HG02623 (cell line): ENCODE measurements around the gene TBC1D25.
"Not testable (repeated sequence)": the region's sequence is repeated elsewhere in the genome, so short reads cannot be mapped to it uniquely, and the experiment has no call there.

ENCODE experiments used
- ATAC-seq: cut with Tn5 transposase; IDR thresholded peaks from one replicate; pipeline ENCODE4 v1.9.1; 2021; ENCODE audit warnings: moderate library complexity; ENCODE audit not compliant: unreplicated experiment

The TBC1D25 gene

DNA sequence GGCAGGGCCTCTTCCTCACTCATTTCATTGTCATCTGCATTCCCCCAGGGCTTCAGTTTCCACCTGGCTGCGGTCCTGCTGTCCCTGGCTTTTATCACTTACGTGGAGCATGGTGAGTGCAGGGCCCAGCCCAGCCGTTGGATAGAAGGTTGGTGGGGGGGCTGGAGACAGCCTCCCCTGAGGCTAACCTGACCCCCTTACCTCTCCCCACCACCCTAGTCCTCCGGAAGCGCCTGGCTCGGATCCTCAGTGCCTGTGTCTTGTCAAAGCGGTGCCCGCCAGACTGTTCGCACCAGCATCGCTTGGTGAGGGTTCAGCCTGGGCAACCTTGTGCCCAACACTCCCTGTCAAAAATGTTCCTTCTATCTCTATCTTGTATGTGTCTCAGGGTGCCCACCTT, 23.7 kb upstream of the TBC1D25 start:
- no peak for ATAC-seq

DNA sequence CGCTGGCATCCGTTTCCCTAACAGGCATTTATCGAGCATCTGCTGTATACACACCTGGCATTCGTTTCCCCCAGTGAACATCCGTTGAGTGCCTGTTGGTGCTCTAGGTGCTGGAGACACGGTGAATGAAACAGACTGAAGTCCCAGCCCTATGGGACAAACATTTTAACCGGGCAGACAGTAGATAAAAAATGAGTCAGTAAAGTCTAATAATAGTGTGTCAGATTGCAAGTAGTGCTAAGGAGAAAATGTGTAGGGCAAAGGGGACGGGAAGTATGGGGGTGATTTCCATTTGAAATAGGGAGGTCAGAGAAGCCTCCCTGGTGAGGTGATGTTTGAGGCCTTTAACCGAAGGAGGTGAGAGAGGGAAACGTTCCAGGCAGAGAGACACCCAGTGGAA, 23.2 kb upstream of the TBC1D25 start:
- no peak for ATAC-seq

DNA sequence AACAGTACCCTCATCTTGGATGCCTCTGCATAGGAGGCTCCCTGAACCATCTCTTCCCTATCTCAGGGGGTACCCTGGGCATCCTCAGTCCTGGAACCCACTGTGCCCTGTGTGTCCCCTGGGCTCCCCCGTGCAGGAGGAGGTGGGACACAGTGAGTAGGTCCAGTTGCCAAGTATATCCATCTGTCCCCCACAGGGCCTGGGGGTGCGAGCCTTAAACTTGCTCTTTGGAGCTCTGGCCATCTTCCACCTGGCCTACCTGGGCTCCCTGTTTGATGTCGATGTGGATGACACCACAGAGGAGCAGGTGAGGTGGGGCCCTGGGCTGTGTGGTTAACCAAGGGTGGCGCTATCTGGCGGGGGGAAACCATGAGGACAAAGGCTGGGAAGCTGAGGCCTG, 22.5 kb upstream of the TBC1D25 start:
- no peak for ATAC-seq

DNA sequence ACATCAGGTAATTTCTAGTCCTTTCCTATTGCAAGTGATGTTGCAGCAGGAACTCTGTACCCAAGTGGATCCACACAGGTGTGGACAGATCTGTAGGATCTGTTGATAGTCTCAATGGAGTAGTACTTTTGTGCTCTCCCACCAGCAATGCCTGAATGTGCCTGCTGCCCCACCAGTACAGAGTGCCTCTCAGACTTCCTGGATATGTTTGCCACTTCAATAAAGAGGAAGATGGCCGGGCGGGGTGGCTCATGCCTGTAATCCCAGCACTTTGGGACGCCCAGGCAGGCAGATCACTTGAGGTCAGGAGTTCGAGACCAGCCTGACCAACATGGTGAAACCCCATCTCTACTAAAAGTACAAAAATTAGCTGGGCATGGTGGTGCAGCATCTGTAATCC, 20.0 kb upstream of the TBC1D25 start:
- not testable (repeated sequence) for ATAC-seq

DNA sequence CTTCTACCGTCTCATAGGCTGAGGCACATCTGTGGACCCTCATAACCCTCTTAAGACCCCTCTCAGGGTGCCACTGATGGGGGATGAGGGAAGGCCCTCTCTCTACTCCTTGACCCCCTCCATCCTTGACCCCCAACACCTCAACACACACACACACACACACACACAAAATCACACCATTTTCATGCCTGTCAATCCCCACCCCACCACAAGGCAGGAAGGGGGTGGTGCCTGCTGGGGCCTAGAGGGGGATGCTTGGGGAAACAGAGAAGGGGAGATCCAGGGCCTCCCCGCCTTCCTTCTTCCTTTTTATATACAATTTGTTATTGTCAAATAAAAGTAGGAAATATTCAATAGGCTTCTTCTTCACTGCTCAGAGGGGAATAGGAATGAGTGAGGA, 19.1 kb upstream of the TBC1D25 start:
- no peak for ATAC-seq

DNA sequence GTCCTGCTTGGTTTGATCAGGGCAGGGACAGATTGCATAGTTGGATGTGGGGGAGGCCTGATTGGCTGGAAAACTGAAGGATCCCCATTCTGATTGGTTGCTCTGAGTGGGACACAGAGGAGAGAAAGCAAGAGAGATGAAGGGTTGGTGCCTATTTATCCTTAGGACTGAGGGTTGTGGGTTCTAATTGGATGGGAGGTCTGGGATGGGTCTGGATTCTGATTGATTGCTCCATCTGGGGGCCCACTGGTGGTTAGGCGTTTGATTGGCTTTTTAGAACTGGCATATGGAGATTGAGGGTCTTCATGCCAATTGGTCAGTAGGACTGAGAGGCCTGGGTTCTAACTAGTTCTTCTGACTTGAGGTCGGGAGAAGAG, 18.6 kb upstream of the TBC1D25 start:
- no peak for ATAC-seq

DNA sequence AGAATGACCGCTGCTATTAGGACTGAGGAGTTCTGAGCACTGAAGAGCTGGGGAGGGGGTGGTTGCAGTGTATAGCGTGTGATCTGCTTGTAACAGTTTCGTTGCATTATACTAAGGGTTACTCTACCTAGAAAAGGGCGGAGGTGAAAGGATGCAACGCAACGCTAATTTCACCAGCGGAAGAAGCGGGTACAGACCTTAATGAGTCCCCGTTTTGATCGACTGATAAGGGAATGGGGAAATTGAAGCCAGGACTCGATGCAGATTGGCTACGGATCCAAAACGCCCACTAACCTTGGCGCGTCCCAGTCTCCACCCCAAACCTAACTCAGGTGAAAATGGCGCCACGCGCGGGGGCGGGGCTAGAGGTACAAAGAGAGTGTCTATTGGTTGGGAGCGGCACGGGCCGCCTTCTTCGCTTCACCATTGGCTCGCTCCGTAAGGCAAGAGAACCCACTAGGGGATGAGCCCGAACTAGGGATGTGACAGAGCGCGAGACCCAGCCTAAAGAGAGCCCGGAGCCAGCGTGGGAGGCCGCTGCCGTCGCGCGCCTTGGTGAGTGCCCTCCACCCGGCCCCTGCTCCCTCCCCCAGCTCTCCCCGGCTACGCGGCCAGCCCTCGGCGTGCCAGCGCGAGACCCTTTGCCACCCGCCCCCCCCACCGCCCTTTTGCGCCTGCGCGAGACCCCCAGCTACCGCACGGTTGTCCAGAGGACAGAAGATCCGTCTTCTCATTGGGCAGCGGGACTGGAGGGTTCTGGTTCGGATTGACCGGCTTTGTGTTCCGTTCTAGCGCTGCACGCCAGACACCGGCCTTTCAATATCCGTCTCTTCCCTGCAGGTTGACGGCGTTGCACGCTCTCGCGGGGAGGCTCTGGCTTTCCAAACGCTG, 17.9 kb upstream of the TBC1D25 start, which contains the start of gene EBP:
TSS of gene EBP (plus strand) at position 456 of the 891 bp plus-strand sequence. CDS start 1,964 bp downstream, outside the sequence.
- peak; percentile 97 for ATAC-seq

DNA sequence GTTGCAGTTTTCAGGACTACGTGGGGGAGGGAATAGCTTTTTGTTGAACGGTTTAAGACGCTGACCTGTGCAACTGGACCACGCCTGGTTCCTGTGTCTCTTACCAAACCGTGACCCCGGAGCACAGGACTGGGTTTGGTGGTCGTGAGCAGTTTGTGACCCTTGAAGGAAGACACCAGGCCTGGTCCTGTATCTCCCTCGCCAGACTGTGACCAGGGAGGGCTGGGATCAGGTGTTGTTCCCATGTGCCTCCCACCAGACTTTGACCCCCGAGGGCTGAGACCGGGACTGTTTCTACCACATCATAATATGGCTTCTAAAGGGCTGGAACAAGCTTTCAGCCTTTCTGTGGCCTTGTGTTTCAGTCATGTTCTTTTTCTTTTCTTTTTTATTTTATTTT, 17.2 kb upstream of the TBC1D25 start:
- no peak for ATAC-seq

DNA sequence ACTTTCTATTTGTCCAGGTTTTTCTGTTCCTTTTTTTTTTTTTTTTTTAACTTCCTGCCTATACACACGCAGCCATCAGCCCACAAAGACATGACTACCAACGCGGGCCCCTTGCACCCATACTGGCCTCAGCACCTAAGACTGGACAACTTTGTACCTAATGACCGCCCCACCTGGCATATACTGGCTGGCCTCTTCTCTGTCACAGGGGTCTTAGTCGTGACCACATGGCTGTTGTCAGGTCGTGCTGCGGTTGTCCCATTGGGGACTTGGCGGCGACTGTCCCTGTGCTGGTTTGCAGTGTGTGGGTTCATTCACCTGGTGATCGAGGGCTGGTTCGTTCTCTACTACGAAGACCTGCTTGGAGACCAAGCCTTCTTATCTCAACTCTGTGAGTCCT, 15.8 kb upstream of the TBC1D25 start:
- no peak for ATAC-seq

DNA sequence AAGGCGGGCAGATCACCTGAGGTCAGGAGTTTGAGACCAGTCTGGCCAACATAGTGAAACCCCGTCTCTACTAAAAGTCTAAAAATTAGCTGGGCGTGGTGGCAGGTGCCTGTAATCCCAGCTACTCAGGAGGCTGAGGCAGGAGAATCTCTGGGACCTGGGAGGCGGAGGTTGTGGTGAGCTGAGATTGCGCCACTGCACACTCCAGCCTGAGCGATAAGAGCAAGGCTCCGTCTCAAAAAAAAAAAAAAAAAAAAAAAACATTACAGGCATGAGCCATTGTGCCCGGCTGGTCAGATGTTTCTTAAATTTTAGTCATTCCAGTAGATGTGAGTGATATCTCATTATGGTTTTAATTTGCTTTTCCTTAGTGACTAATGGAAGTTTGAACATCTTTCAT, 13.7 kb upstream of the TBC1D25 start:
- not testable (repeated sequence) for ATAC-seq

DNA sequence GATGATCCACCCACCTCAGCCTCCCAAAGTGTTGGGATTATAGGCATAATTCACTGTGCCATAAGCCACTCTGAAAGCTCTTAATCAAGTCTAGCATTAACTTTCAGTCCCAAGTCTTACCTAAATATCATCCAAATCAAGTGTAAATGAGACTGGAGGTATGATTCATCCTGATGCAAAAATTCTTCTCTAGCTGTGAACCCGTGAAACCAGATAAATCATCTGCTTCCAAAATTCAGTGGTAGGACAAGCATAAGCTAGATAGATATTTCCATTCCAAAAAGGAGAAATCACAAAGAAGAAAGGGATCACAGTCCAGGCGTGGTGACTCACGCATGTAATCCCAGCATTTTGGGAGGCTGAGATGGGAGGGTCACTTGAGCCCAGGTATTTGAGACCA, 8.8 kb upstream of the TBC1D25 start:
- no peak for ATAC-seq

DNA sequence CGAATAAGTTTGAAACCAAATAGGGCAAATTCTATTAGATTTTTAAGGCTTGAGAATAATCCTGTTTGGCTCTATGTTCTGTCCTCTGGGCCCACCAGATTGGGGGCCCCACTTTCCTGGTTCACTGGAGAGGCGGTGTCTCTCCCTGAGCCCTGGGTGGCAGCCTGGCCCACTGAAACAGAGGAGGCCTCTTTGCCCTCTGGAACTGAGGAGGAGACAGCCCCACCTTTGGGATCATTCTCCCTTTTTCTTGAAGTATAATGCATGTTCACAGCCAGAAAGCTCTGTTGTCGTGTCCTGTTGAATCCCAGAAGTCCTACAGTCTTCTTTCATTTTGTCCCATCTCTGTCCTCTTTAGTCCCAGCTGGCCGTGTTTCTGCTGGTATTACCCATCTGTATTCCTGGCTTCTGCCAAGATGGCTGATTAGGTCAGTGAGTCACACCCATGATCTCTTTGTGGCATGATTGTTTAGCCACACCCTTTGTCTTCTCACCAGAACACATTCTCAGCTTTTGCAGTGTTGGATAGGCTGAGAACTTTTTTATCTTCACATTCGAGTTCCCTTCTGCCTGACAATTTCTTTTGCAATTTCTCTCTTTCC, 8.1 kb upstream of the TBC1D25 start:
- no peak for ATAC-seq

DNA sequence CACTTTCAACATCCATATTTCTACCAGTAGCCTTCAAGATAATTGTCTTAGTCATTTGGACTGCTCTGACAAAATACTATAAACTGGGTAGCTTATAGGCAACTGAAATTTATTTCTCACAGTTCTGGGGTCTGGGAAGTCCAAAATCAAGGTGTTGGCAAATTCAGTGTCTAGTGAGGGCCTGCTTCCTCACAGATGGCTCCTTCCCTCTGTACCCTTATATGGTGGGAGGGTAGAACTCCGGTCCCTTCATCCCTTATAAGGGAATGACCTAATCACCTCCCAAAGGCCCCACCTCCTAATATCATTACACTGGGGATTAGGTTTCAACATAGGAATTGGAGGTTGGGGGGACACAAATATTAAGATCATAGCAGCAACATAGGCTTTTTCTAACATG, 7.4 kb upstream of the TBC1D25 start:
- ATAC-seq = no peak

DNA sequence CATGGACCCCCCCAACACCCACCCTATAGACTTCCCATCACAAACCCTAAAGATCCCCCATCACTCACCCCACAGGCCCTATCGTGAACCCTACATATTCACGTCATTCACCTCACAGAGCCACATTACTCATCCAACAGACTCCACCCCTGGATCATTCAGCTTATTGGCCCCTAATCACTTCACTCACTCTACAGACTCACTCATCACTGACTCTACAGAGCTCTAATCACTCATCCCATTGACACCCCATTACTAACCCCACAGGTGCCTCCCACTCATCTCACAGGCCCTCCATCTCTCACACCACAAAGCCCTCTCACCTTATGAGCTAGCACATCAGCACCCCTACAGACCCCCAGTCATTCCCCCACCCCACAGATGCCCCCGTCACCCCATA, 6.3 kb upstream of the TBC1D25 start:
- ATAC-seq = no peak

DNA sequence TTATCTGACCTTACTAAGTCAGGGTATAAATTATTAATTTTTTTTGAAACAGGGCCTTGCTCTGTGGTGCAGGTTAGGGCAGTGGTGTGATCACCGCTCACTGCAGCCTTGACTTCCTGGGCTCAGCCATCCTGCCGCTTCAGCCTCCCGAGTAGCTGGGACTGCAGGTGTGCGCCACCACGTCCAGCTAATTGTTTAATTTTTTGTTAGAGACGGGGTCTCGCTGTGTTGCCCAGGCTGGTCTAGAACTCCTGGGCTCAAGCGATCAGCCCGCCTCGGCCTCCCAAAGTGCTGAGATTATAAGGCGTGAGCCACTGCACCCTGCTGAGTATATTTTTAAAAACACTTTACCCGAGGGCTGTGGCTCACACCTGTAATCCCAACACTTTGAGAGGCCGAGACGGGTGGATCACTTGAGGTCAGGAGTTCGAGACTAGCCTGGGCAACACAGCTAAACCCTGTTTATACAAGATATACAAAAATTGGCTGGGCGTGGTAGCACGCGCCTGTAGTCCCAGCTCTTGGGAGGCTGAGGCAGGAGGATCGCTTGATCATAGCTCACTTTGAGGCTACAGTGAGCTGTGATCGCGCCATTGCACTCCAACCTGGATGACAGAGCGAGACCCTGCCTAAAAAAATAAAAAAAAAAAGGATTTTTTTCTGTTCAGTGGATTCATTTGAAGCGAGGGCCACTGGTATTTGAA, 721 bp upstream of the TBC1D25 start:
- no peak for ATAC-seq

DNA sequence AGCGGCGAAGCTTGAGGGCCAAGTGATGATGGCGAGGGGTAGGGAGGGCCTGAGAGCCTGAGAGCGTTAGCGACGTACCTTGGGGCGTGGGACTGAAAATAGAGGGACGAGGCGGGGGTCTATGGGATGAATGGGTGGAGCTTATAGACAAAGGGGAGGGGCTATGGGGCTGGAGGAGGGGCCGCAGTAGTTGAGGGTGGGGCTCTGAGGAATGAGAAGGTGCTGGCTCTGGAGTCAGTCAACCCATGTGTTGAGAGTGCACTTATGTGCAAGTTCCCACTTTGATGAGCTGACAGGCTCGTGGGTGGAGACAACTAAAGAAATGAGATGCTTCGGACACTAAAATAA, 488 bp downstream of the TBC1D25 start:
- ATAC-seq = peak; percentile 34

DNA sequence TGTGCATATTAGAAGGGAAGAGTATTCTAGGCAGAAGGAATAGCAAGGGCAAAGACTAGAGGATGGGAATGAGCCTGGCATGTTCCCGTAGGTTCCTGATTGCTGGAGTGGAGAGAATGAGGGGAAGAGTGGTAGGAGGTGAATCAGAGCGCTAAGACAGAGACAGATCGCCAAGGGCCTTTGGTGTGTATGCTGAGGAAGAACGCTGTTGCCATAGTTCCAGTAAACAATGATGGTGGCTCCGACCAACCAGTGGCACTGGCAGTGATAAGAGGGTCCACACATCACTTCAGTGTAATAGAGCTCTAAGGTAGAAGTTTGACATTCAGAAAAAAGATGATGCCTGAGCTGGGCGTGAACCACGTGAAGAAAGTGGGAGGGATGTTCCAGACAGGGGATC, 966 bp downstream of the TBC1D25 start:
- no peak for ATAC-seq

DNA sequence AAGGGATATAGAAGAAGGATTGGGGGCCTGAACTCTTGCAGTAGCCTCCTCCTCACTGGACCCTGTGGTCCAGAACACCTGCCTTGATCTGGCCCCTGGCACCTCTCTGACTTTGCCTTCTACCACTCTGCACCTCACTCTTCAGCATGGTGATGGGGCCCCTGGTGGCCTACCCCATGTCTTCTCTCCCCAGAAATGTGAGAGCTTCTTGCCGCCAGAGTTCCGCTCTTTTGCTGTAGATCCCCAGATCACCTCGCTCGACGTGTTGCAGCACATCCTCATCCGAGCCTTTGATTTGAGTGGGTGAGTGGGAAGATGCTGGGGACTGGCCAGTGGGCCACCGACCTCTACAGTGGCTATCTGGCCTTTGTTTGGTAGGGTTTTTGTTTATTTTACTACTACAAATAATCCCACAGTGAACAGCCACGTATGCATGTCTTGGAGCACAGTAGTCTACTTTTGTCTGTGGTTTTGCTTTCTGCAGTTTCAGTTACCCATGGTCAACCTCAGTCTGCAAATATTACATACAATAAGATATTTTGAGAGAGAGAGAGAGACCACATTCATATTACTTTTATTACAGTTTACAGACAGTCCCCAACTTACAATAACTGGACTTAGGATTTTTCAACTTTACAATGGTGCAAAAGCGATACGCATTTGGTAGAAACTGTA, 1.8 kb downstream of the TBC1D25 start:
- ATAC-seq = no peak

DNA sequence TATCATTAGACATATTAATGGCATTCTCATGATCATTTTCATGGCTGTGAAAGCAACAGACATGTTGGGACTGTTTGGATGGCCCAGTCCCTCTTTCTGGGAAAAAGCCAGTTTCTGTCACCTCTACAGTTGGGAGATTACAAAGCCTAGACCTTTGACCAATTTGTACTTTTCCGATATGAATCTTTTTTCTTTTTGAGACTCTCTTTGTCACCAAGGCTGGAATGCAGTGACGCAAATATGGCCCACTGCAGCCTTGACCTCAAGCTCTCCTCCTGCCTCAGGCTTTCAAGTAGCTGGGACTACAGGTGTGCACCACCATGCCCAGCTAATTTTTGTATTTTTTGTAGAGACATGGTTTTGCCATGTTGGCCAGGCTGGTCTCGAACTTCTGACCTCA, 9.4 kb downstream of the TBC1D25 start:
- ATAC-seq = no peak

DNA sequence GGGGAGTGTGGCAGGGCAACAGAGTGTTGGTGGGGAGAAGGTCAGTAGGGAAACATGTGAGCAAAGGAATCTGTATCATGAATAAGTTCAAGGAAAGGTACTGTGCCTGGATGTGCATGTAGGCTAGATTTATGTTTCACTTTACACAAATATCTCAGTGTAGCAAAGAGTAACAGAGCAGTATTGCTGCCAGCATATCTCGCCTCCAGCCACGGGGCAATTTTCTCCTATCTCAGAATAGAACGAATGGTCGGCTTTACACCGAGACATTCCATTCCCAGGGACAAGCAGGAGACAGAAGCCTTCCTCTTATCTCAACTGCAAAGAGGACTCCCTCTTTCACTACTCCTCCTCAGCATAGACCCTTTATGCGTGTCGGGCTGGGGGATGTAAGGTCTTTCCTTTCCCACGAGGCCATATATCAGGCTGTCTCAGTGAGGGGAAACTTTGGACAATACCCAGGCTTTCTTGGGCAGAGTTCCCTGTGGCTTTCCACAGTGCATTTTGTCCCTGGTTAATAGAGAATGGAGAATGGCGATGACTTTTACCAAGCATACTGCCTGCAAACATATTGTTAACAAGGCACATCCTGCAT, 16.3 kb downstream of the TBC1D25 start:
- ATAC-seq = not testable (repeated sequence)

DNA sequence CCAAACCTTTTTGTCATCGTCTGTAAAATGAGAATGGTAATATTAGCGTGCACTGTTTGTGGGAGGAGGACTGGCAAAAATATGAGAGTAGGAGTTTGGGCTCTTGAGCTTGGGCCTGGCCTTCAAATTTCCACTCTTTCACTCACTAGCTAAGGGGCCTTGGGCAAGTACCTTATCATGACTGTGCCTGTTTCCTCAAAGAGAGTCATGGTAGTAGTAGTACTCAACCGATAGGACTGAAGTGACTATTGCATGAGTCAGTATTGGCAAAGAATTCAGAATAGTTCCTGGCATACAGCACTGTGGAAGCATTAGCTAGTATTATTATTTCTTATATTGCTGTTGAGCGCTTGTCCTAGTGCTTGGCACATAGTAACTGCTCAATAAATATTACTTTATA, 18.8 kb downstream of the TBC1D25 start:
- ATAC-seq = no peak
